ENCODE data around the gene FAM171A1.
"Not testable (repeated sequence)": the region's sequence is repeated elsewhere in the genome, so short reads cannot be mapped to it uniquely, and the experiment has no call there.

FAM171A1 gene

GRCh38 chr10:15341502-15342128 lies 29.5 kb downstream of the FAM171A1 start:
- no peak for DNase-seq

GRCh38 chr10:15339892-15340291 lies 31.2 kb downstream of the FAM171A1 start:
- no peak for DNase-seq

GRCh38 chr10:15337441-15337923 lies 33.6 kb downstream of the FAM171A1 start:
- not testable (repeated sequence) for DNase-seq

- no peak for DNase-seq
These were observed 34.9 kb downstream of the FAM171A1 start for GRCh38 chr10:15336211-15336610.

- DNase-seq, result no peak
These were observed 35.6 kb downstream of the FAM171A1 start for GRCh38 chr10:15335508-15335907.

GRCh38 chr10:15334650-15335323 lies 36.3 kb downstream of the FAM171A1 start:
- DNase-seq, result no peak

- DNase-seq, result no peak
These were observed 37.0 kb downstream of the FAM171A1 start for GRCh38 chr10:15333909-15334649.

GRCh38 chr10:15333181-15333580 lies 37.9 kb downstream of the FAM171A1 start:
- not testable (repeated sequence) for DNase-seq

GRCh38 chr10:15331461-15331860 lies 39.6 kb downstream of the FAM171A1 start:
- no peak for DNase-seq

- DNase-seq, result no peak
These were observed 41.7 kb downstream of the FAM171A1 start for GRCh38 chr10:15329437-15329836.

- DNase-seq, result no peak
These were observed 45.2 kb downstream of the FAM171A1 start for GRCh38 chr10:15325944-15326284.

GRCh38 chr10:15325243-15325943 lies 45.7 kb downstream of the FAM171A1 start:
- DNase-seq, result no peak

GRCh38 chr10:15324611-15325010 lies 46.5 kb downstream of the FAM171A1 start:
- no peak for DNase-seq

- DNase-seq, result no peak
These were observed 47.0 kb downstream of the FAM171A1 start for GRCh38 chr10:15324113-15324512.

GRCh38 chr10:15322356-15322755 lies 48.7 kb downstream of the FAM171A1 start:
- no peak for DNase-seq

- DNase-seq, result no peak
These were observed 49.4 kb downstream of the FAM171A1 start for GRCh38 chr10:15321431-15322341.

- DNase-seq, result no peak
These were observed 50.4 kb downstream of the FAM171A1 start for GRCh38 chr10:15320522-15321203.

GRCh38 chr10:15320118-15320517 lies 51.0 kb downstream of the FAM171A1 start:
- DNase-seq, result no peak

- no peak for DNase-seq
These were observed 54.1 kb downstream of the FAM171A1 start for GRCh38 chr10:15316871-15317464.

GRCh38 chr10:15316145-15316544 lies 54.9 kb downstream of the FAM171A1 start:
- no peak for DNase-seq

- DNase-seq, result no peak
These were observed 55.8 kb downstream of the FAM171A1 start for GRCh38 chr10:15315286-15315685.

All from CD4-positive, alpha-beta T cell treated with Interleukin-21 for 1 hour (primary cell).